ENCODE data around the gene PCARE. TPM values are rescaled to one million over a fixed set of nuclear protein-coding genes. Genes with fewer than 3 reads are reported as not detected.

The PCARE gene
- total RNA-seq, 1 donor from 2014 or later: 0.32 TPM

DNA sequence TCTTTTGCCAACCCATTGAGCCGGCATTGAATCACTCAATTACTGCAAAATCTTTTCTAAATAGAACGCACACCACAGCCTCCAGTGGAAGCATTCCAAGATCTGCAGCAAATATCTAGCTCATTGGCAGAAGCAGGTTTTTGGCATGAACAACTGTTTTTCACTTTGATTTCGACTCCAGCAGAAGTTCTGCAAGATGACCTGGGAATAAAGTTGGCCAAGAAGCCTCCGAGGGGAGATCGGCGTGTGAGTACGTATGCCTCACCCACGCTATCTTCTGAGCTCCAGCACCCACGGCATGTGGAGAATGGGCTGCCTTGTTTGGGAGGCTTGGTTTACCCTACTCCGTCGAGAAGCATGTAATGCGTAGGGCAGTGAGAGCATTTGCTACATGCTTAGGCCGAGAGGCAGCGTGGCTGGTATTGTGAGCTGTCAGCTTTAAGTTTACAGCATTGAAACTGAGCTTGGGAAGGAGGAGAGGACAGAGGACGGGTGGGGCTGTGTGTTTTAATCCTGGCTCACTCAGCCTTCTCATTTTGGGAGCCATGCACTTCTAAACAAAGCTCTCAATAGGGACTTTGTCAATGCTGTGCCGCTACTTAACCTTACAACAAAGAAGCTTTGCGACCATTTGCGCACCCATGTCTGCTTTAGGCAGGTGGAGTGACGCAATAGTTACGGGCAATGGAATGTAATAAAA, 10.5 kb downstream of the PCARE start:
- DNase-seq (ENCODE audit: low read depth): peak; percentile 57

- DNase-seq (ENCODE audit: low read depth): no peak
Measured at GRCh38 chr2:29063056-29063455, 11.3 kb downstream of the PCARE start.

- no peak for DNase-seq (ENCODE audit: low read depth)
Measured at GRCh38 chr2:29062371-29062770, 12.0 kb downstream of the PCARE start.

- DNase-seq (ENCODE audit: low read depth): no peak
Measured at GRCh38 chr2:29061616-29062015, 12.7 kb downstream of the PCARE start.

- no peak for DNase-seq (ENCODE audit: low read depth)
Measured at GRCh38 chr2:29061176-29061575, 13.1 kb downstream of the PCARE start.

- DNase-seq (ENCODE audit: low read depth): no peak
Measured at GRCh38 chr2:29060441-29060840, 13.9 kb downstream of the PCARE start.

- DNase-seq (ENCODE audit: low read depth): no peak
Measured at GRCh38 chr2:29059624-29060023, 14.7 kb downstream of the PCARE start.

GRCh38 chr2:29057006-29057405, 17.3 kb downstream of the PCARE start:
- no peak for DNase-seq (ENCODE audit: low read depth)

GRCh38 chr2:29056452-29056851, 17.9 kb downstream of the PCARE start:
- no peak for DNase-seq (ENCODE audit: low read depth)

GRCh38 chr2:29055601-29056000, 18.7 kb downstream of the PCARE start:
- DNase-seq (ENCODE audit: low read depth): no peak

DNA sequence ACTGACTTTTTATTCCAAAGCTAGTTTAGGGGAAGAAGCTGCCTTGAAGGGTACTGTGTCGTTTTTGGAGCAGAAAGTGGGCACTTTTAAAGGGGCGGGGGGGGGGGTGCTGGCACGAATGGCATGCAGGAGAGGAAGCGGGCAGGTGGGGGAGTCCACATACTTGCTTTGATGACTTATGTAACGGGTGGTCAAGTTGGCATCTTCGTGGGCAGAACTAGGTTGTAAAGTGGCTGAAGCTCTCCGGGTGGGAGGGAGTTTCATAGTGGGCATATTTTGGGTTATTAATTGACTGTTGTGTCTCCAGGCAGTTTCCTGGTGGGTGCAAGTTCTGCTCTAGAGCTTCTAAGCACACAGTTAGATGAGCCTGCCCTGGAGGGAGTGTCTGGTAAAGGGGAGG, 19.9 kb downstream of the PCARE start:
- no peak for DNase-seq (ENCODE audit: low read depth)

DNA sequence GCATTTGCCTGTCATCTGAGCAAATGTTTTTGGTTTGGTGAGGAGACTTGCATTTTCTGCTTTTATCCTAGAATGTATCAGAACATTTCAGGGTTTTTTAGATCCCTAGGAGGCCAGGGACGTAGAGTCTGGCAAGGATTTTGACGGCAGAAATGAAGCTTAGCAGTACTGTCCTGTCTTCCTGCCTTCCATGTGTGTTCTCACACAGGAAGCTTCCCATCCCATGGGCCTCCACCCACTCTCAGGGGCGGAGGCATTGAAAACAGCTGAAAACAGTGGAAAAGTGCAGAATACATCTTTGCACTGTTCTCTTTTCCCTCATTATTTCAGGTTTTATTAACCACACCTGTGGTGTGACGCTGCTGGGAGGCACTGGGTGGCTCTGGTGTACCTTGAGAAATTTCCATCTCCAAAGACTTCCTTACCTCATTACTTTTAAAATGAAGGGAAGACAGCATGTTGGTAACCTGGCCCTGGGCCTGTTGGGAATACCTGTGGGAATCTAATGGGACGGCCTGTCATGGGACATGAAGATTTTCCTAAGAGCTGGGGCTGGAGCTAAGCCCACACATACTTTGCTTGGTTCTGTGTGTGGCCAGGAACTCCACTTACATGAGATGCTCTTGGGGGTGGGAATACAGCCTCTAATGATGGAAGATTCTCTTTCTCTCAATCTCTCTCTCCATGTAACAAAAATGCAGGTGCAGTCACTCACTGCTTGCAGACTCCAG, 20.5 kb downstream of the PCARE start:
- DNase-seq (ENCODE audit: low read depth): no peak

GRCh38 chr2:29053223-29053622, 21.1 kb downstream of the PCARE start:
- DNase-seq (ENCODE audit: low read depth): peak; percentile 57

DNA sequence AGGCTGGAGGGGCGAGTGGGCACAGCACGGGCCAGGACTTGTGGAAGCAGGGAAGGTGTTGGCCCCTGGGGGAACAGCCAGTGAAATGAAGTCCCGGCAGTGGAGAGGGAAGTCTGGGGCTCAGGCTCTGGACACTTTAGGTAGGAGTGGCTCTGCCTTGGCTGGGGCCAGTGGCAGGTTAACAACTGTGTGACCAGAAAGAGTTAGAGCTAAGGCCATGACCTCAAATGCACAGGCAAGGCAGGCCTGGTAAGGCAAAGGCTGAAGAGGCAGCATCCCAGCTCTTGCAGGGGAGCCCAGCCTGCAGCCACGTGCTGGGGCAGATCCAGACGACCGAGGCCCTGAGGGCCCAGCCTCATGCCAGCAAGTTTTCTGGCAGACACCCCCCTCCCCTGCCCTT, 21.5 kb downstream of the PCARE start:
- DNase-seq (ENCODE audit: low read depth): no peak

DNA sequence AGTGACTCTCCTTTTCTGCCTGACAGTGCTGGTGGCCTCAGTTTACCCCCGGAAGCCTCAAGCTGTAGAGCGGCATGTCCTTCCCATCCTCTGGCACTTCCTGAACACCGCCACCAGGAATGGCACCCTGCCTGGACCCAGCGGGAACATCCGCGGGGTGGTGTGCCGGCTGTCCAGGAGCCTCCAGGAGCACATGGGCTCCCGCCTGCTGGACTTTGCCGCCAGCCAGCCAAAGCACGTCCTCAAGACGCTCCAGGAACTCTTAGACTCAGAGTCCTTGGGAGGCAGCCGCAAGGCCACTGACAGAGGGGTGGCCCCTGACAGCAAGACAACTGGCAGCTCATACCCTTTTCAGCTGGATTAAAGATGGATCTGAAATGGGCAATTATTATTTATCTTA, 22.6 kb downstream of the PCARE start:
- DNase-seq (ENCODE audit: low read depth): no peak

GRCh38 chr2:29050591-29050990, 23.7 kb downstream of the PCARE start:
- DNase-seq (ENCODE audit: low read depth): peak; percentile 89

DNA sequence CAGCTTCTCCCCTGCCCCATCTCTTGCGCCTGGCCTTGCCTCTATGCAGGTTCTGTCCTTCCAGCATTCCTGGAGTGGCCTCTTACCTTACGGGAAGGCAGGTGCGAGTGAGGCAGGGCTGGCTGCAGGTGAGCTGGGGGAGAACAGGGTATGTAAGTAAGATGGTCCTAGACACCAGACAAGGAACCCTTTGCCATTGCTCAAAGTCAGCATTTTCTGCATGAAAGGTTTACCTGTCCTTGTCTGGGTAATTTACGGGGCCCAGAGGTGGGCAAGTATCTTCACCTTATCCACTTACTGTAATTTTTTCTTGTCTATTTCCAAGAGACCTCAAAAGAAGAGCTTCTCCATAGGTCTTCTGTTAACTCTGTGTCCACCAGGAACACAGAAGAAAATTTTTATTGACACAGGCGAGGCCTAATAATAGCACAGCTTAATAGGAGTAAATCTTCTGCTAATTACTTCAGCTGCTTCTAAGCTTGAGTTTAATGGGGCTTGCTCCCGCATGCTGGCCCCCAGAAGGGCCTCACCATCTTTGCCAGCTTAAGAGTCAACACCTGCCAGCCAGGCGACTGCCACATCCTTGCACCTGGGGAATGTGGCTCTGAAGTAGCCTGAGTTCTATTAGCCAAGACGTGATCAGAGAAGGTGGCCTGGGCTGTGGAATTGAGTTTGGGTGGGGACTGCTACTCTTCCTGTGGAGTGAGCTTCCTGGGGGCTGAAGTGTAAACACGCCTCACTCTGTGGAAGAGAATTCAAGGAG, 27.1 kb downstream of the PCARE start:
- no peak for DNase-seq (ENCODE audit: low read depth)

DNA sequence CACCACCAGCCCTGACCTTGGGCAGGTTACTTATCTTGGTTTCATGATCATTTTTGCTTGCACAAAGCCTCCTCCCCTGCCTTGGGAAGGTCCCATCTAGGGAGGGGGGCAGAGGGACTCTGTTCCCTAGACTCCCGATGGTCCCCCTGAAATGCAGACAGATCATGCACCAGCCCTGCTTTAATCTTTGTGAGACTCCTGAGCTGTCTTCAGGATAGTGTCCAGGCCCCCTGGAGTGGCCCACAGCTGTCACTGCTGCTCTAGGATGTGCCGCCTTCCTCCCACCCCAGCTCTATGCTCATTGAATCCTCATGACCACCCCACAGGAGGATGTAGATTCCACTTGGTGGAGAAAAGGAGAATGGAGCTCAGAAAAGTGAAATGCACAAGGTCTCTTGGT, 28.0 kb downstream of the PCARE start:
- no peak for DNase-seq (ENCODE audit: low read depth)

GRCh38 chr2:29044459-29044858, 29.9 kb downstream of the PCARE start:
- DNase-seq (ENCODE audit: low read depth): no peak

- DNase-seq (ENCODE audit: low read depth): peak; percentile 81
Measured at GRCh38 chr2:29042561-29043075, 31.7 kb downstream of the PCARE start.

DNA sequence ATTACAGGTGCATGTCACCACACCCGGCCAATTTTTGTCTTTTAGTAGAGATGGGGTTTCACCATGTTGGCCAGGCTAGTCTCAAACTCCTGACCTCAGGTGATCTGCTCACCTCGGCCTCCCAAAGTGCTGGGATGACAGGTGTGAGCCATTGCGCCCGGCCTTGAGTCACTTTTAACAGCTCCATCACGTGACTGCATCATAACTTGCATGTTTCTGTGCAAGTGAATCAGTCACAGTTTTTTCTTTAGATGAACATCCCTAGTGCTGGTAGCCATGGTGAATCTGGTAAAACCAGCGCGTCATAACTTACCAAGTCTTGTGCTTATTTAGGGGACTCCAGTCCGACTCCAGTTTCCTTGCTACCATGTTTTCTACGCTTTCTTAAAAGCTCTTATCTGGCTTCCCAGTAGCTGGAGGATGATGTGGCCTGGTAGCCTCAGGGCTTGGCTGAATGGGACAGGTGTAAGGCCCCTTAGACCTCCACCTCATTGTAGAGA, 33.1 kb downstream of the PCARE start:
- DNase-seq (ENCODE audit: low read depth): no peak

DNA sequence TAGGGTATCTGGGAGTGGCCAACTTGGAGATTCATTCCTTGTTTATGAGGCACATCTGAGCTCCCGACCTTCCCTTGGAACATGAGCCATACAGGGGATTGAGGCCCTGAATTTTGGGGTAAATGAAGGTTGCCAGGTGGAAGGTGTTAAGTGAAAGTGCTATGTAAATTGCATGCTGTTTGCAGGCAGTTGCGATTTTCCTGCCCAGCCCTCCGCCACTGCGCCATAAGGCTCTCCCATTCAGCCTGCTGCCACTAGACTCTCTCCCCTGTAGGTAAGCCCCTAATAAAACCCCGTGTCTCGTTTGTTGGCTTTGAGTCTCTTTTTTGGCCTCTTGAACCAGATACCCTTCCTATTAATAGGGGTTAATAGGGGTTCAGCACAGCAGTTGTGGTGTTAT, 33.8 kb downstream of the PCARE start:
- DNase-seq (ENCODE audit: low read depth): no peak

All from myocyte (in vitro differentiated cells).